Activated CD8-positive, alpha-beta memory T cell treated with anti-CD3 and anti-CD28 coated beads for 1 hour (primary cell): Measurements from ENCODE around the gene DDRGK1.
"Not testable (repeated sequence)": the region's sequence is repeated elsewhere in the genome, so short reads cannot be mapped to it uniquely, and the experiment has no call there.

Source experiments
- DNase-seq, 2 donors: peaks; one replicate each; pipeline ENCODE4 v3.0.0-alpha.2; 2020; ENCODE audit warnings: low read depth in 1 of 2; ENCODE audit errors: extremely low read depth in 1 of 2

DDRGK1 gene

DNA sequence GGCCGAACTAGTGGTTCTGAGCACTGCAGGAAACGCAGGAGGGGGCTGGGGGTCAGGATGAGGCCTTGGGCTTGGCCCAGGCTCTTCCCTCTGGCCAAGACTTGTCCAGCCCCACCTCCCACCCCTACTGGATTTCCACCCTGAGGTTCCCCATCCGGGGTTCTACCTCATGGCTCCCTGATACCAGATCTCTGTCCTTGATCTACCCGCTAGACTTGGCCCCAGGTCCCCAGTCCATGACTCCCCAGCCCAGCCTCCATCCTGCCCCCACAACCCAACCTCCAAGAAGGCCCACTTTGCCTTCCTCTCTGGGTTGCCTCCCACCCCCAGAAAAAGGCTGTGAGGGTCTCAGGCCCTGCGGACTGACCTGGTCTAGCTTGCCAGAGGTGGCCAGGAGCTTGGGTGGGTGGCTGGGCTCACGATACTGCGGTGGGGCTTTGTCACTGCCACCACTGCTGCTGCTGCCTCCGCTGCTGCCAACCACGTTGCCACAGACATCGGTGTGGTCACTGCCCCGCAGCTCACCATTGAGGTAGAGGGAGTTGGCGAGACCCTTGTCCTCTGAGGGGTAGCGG is 38.1 kb downstream of the DDRGK1 start:
- no peak for DNase-seq

- no peak for DNase-seq
These were observed 38.8 kb downstream of the DDRGK1 start for GRCh38 chr20:3165473-3166337.

- DNase-seq, result no peak
These were observed 39.6 kb downstream of the DDRGK1 start for GRCh38 chr20:3164763-3165410.

DNA sequence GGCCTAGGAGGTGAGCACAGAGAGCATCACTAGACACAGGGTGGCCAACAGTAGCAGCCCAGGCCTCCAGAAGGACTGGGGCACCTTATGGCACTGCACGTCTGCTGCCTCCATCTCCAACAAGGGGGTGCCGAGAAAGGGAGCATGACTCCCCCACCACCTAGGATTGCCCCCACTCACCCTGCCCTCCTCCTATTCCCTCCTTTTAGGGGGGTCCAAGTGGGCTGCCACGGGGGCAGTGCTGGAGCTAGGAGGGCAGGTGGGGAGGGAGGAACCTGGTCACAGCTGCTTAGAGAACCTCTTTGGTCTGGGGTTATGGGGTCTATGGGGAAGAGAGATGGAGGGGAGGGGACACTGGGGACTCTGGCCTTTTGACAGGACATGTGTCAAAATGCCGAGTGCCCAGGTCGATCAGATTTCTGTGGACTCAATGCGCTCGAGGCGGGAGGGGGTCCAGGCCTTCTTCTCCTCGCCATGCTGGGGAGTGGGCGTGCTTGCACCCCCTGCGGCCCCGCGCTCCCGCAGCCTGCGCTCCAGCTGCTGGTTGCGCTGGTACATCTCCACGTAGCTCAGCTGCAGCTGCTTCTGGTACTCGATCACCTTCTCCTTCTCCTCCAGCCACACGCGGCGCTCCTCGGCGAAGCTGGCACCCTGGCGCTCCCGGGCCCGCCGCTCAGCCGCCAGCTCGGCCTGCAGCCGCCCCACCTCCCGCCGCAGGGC is 40.3 kb downstream of the DDRGK1 start:
- DNase-seq, result no peak

DNA sequence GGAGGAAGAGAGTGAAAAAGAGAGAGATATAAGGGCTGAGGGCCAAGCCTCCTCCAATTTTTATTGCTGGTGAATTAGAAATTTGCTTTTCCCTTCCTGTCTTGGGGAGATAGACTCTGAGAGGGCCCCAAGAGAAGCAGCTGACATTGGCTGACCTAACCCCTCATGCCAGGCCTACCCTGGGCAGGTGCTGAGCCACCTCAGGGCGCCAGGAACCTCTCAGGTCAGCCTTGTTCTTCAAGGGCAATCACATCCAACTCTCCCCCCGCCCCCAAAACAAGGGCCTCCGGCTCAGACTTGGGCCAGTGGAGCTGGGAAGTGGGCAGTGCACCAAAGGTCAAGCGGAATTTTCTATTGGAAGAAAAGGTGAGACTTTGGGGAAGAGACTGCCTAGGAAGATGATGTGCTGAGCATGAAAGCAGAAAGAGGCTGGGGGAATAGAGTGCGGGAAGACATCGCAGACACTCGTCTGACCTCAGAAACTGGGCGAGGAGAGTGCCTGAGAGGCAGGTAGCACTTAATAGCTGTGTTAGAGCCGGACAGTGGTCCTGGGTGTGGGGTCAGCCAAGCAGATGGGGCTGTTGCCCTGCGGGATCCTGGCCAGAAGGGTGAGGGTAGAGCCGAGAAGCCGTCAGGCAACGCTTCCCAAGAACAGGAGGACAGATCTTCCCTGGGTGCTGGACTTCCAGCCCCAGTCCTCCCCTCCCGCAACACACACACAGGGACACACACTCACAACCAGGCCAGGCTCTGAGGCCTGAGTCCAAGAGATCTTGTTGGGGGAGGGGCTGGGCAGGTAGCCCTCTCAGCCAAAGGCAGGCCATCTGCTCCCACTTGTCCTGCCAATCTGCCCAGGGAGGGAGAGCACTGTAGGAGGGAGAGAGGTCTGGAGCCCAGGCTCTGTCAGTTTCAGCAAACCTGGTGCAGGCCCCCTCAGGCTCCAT is 41.1 kb downstream of the DDRGK1 start:
- DNase-seq, result no peak

GRCh38 chr20:3162080-3162611 is 42.3 kb downstream of the DDRGK1 start:
- no peak for DNase-seq

DNA sequence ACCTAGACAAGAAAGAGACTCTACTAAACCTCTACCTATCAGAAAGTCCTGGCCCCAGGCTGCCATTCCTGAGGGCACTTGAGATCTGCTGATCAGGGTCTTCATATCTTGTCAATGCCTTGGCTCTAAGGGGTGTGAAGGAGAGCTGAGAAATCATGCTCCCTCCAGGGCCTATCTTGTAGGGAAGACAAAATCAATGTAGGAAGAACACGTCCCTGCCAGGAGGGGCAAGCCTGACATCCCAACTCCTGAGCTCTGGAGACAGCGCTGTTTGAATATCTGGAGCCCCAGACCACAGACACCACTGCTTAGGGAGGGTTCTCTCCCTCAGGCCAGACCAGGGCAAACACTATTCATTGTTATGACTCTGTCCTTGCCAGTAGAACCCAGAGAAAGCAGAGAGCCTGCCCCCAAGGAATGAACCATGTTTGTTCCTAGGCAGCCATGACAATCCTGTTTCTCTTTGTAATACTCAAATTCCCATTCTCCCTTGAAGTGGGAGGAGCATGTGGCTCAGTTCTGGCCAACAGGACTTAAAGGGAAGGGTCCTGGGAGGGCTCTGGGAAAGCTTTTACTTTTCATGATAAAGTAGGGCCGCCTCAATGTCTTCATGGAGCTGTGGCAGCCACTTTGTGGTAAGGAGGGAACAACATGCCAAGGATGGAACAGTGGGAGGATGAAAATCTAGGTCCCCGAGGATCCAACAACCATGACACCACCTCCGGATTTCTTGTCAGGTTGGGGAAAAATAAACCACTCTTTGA is 43.0 kb downstream of the DDRGK1 start:
- DNase-seq, result no peak

DNA sequence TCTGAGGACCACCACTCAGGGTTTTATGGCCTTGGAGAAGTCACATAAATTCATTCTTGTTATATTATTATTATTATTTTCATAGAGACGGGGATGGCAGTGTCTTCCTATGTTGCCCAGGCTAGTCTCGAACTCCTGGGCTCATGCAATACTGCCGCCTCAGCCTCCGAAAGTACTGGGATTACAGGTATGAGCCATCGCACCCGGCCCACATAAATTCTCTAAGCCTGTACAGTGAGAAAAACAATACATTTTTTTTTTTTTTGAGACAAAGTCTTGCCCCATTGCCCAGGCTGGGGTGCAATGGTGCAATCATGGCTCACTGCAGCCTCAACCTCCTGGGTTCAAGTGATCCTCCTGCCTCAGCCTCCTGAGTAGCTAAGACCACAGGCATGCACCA is 44.1 kb downstream of the DDRGK1 start:
- no peak for DNase-seq

- no peak for DNase-seq
These were observed 45.5 kb downstream of the DDRGK1 start for GRCh38 chr20:3158968-3159431.

- DNase-seq, result no peak
These were observed 46.7 kb downstream of the DDRGK1 start for GRCh38 chr20:3157817-3158216.

- DNase-seq, result no peak
These were observed 47.5 kb downstream of the DDRGK1 start for GRCh38 chr20:3156811-3157619.

DNA sequence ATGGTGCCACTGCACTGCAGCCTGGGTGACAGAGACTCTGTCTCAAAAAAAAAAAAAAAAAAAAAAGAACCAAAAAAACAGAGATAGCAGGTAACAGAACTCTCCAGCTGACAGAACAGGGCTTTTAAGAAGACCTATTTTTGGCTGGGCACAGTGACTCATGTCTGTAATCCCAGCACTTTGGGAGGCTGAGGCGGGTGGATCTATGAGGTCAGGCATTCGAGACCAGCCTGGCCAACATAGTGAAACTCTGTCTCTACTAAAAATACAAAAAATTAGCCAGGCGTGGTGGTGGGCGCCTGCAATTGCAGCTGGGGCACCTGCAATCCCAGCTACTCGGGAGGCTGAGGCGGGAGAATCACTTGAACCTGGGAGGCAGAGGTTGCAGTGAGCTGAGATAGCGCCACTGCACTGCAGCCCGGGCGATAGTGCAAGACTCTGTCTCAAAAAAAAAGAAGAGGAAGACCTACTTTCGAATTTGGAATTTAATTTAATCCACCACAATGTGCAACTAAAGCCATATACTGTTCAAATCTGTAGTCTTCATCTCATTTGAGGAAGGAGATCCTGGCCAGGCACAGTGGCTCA is 52.3 kb downstream of the DDRGK1 start:
- not testable (repeated sequence) for DNase-seq

GRCh38 chr20:3150908-3151307 is 53.6 kb downstream of the DDRGK1 start:
- DNase-seq, result no peak

GRCh38 chr20:3146732-3147341 is 57.6 kb downstream of the DDRGK1 start:
- DNase-seq, result no peak

GRCh38 chr20:3141757-3142156 is 62.7 kb downstream of the DDRGK1 start:
- DNase-seq, result no peak
